Upper lobe of left lung (tissue), 6 donors: Measurements from ENCODE around the gene ANP32A. TPM values are rescaled to one million over a fixed set of nuclear protein-coding genes. Genes with fewer than 3 reads are reported as not detected.
A peak's percentile ranks its signal among the peaks of the same experiment; 100 is the strongest.

ENCODE experiments used
- ATAC-seq, 2 donors: fragments of 200-7000 bp; cut with Tn5 transposase; one replicate each; pipeline ENCODE4 v1.9.1; 2022; ENCODE audit warnings: mild to moderate bottlenecking in 2 of 2, moderate library complexity in 2 of 2; ENCODE audit not compliant: low FRiP score in 2 of 2
- DNase-seq, 2 donors: peaks; one replicate each; pipeline ENCODE4 v3.0.0-alpha.2; 2019 to 2020
- H3K27ac ChIP-seq, 4 donors: fragments of 200-600 bp; sonication (generic); one replicate each; pipeline ENCODE4 v1.5.1; 2016 to 2019
- H3K27me3 ChIP-seq, 4 donors: fragments of 200-600 bp; sonication (generic); one replicate each; pipeline ENCODE4 v1.5.1; 2017 to 2019
- H3K36me3 ChIP-seq, 4 donors: fragments of 200-600 bp; sonication (generic); one replicate each; pipeline ENCODE4 v1.5.1; 2016 to 2019
- H3K4me1 ChIP-seq, 4 donors: fragments of 200-600 bp; sonication (generic); one replicate each; pipeline ENCODE4 v1.5.1; 2018 to 2019
- H3K4me3 ChIP-seq, 4 donors: fragments of 200-600 bp; sonication (generic); one replicate each; pipeline ENCODE4 v1.5.1; 2017 to 2019; ENCODE audit warnings: mild to moderate bottlenecking in 2 of 4, moderate library complexity in 1 of 4
- H3K9me3 ChIP-seq, 4 donors: fragments of 200-600 bp; sonication (generic); one replicate each; pipeline ENCODE4 v1.5.1; 2018 to 2019
- CTCF ChIP-seq, 6 experiments: fragments of 450-650 bp in 4 of 6; fragments of 200-600 bp in 2 of 6; sonication (generic) in 2 of 6; IDR thresholded peaks; one replicate each; pipeline ENCODE4 v1.5.1; 2016 to 2019; ENCODE audit warnings: antibody characterized with exemption in 6 of 6
- EP300 ChIP-seq, 4 donors: sonication (generic); formaldehyde crosslinking; IDR thresholded peaks; one replicate each; pipeline ENCODE4 v1.5.1; 2017; ENCODE audit warnings: antibody characterized with exemption in 4 of 4, control low read depth in 2 of 4
- POLR2A ChIP-seq, 4 donors: fragments of 450-650 bp; IDR thresholded peaks; one replicate each; pipeline ENCODE4 v1.5.1; 2016 to 2017; ENCODE audit warnings: antibody characterized with exemption in 4 of 4, mild to moderate bottlenecking in 2 of 4
- POLR2AphosphoS5 ChIP-seq, 2 donors: sonication (generic); formaldehyde crosslinking; IDR thresholded peaks; one replicate each; pipeline ENCODE4 v1.5.1; 2017; ENCODE audit warnings: antibody characterized with exemption in 2 of 2
- WGBS, 2 donors: methylation state at CpG; one replicate each; pipeline ENCODE4 v1.1.5; 2017 to 2018; 5-methylcytosine and 5-hydroxymethylcytosine counted together
- total RNA-seq, 6 donors: library from RNA; depleted of rRNA in 4 of 6; stranded (reverse); fragments of >200 nt in 4 of 6; gene quantifications; one replicate each; pipeline versions ENCODE4 v1.1.0 to v1.2.1, GENCODE V29; 2016 to 2021
- donor health status: DM: no; HTN: no; CAD: no; lungs with moderate emphysema.
- donor health status: DM: no; HTN: yes; CAD: no; lungs with severe emphysema.

ANP32A gene
- total RNA-seq, 6 donors from 2014 or later: 62.9 to 110 (median 81.5) TPM

- no peaks in the 10 kb centered on the region for H3K9me3 ChIP-seq
- DNase-seq: no peak
- 38 to 60% methylated on average over 5 to 8 of the region's 8 CpGs for WGBS, 2 donors
- peaks cover 73 to 89% (median 75%) of the 10 kb centered on the region in 4 donors for H3K4me1 ChIP-seq
- H3K27me3 ChIP-seq: no peaks in the 10 kb centered on the region
- H3K4me3 ChIP-seq: no peak overlapping the region
- peak overlapping the region; percentile 14 to 88 (median 84) for H3K27ac ChIP-seq
- peaks cover 0 to 18% (median 0%) of the 10 kb centered on the region in 4 donors for H3K36me3 ChIP-seq
- TF ChIP-seq EP300 (IDR thresholded peaks at IDR 0.05) (no peak), POLR2AphosphoS5 (IDR thresholded peaks at IDR 0.05) (no peak), CTCF (IDR thresholded peaks at IDR 0.05) (no peak), POLR2A (IDR thresholded peaks at IDR 0.05) (no peak)
- no peak for ATAC-seq
These were observed 30.5 kb downstream of the ANP32A start for GRCh38 chr15:68790242-68790575.

- Histone ChIP-seq H3K4me1 (peaks cover 68 to 84% (median 69%) of the 10 kb centered on the region in 4 donors), H3K36me3 (peaks cover 0 to 23% (median under 1%) of the 10 kb centered on the region in 4 donors), H3K9me3 (no peaks in the 10 kb centered on the region), H3K27me3 (no peaks in the 10 kb centered on the region), H3K27ac (peak overlapping the region; percentile 14 to 88 (median 84)), H3K4me3 (no peak overlapping the region)
- ATAC-seq: no peak
- no peak for DNase-seq
- 21 to 48% methylated on average over 3 to 7 of the region's 7 CpGs for WGBS, 2 donors
- no peak for TF ChIP-seq EP300 (IDR thresholded peaks at IDR 0.05)
- no peak for TF ChIP-seq POLR2A (IDR thresholded peaks at IDR 0.05)
- no peak for TF ChIP-seq CTCF (IDR thresholded peaks at IDR 0.05)
- TF ChIP-seq POLR2AphosphoS5 (IDR thresholded peaks at IDR 0.05): no peak
These were observed 31.0 kb downstream of the ANP32A start for GRCh38 chr15:68789534-68790241.

GRCh38 chr15:68789091-68789490 is 31.6 kb downstream of the ANP32A start:
- DNase-seq (peak in 1 of 2 donors; percentile 69), ATAC-seq (no peak)
- H3K27ac ChIP-seq: peak overlapping the region; percentile 56 to 88 (median 84)
- peaks cover 62 to 84% (median 63%) of the 10 kb centered on the region in 4 donors for H3K4me1 ChIP-seq
- H3K36me3 ChIP-seq: peaks cover 0 to 29% (median 3%) of the 10 kb centered on the region in 4 donors
- 25 to 77% methylated on average over 1 of the region's 1 CpG for WGBS, 2 donors
- no peak overlapping the region for H3K4me3 ChIP-seq
- no peaks in the 10 kb centered on the region for H3K27me3 ChIP-seq
- no peaks in the 10 kb centered on the region for H3K9me3 ChIP-seq
- TF ChIP-seq CTCF (IDR thresholded peaks at IDR 0.05) (no peak), POLR2A (IDR thresholded peaks at IDR 0.05) (no peak), POLR2AphosphoS5 (IDR thresholded peaks at IDR 0.05) (no peak), EP300 (IDR thresholded peaks at IDR 0.05) (no peak)

GRCh38 chr15:68788264-68788624 is 32.5 kb downstream of the ANP32A start:
- DNase-seq (no peak), ATAC-seq (no peak)
- Histone ChIP-seq H3K4me3 (no peak overlapping the region), H3K27ac (peak overlapping the region; percentile 56 to 88 (median 84)), H3K9me3 (no peaks in the 10 kb centered on the region), H3K4me1 (peaks cover 53 to 80% (median 55%) of the 10 kb centered on the region in 4 donors), H3K36me3 (peaks cover 0 to 33% (median 4%) of the 10 kb centered on the region in 4 donors), H3K27me3 (no peaks in the 10 kb centered on the region)
- no peak for TF ChIP-seq POLR2A (IDR thresholded peaks at IDR 0.05)
- TF ChIP-seq POLR2AphosphoS5 (IDR thresholded peaks at IDR 0.05): no peak
- no peak for TF ChIP-seq EP300 (IDR thresholded peaks at IDR 0.05)
- TF ChIP-seq CTCF (IDR thresholded peaks at IDR 0.05): no peak
- WGBS, 2 donors: 80 to 95% methylated on average over 5 to 8 of the region's 8 CpGs
